ENCODE data around the gene DNAH9. TPM values are rescaled to one million over a fixed set of nuclear protein-coding genes. Genes with fewer than 3 reads are reported as not detected.

The DNAH9 gene
- total RNA-seq, 1 donor from 2014 or later: 0.22 TPM

- no peak for ATAC-seq
- no peak for DNase-seq
- intact Hi-C loops (cut with micrococcal nuclease): no loop called here
Observed at GRCh38 chr17:11885051-11885450, 286.8 kb downstream of the DNAH9 start.

- intact Hi-C loops (cut with micrococcal nuclease): no loop called here
- ATAC-seq (no peak), DNase-seq (no peak)
Observed at GRCh38 chr17:11889266-11889665, 291.0 kb downstream of the DNAH9 start.

GRCh38 chr17:11893862-11894261, 295.6 kb downstream of the DNAH9 start:
- intact Hi-C loops (cut with micrococcal nuclease): no loop called here
- DNase-seq (no peak), ATAC-seq (no peak)

GRCh38 chr17:11896199-11896598, 297.9 kb downstream of the DNAH9 start:
- intact Hi-C loops (cut with micrococcal nuclease): no loop called here
- no peak for ATAC-seq

GRCh38 chr17:11898526-11899235, 300.4 kb downstream of the DNAH9 start:
- DNase-seq (no peak), ATAC-seq (no peak)
- intact Hi-C loops (cut with micrococcal nuclease): no loop called here

More at GRCh38 chr17:11896199-11896598, 297.9 kb downstream of the DNAH9 start:
- DNase-seq: no peak

GRCh38 chr17:11899537-11899942, 301.3 kb downstream of the DNAH9 start:
- intact Hi-C loops (cut with micrococcal nuclease): no loop called here
- peak; percentile 30 for DNase-seq
- ATAC-seq: peak; percentile 78

- ATAC-seq (peak; percentile 95), DNase-seq (peak; percentile 45)
- intact Hi-C loops (cut with micrococcal nuclease): no loop called here
Observed at GRCh38 chr17:11900041-11900476, 301.8 kb downstream of the DNAH9 start.

GRCh38 chr17:11900655-11901054, 302.4 kb downstream of the DNAH9 start:
- intact Hi-C loops (cut with micrococcal nuclease): no loop called here
- ATAC-seq: no peak

GRCh38 chr17:11901931-11902330, 303.7 kb downstream of the DNAH9 start:
- DNase-seq: no peak

More at GRCh38 chr17:11900655-11901054, 302.4 kb downstream of the DNAH9 start:
- DNase-seq: no peak

GRCh38 chr17:11908711-11909146, 310.5 kb downstream of the DNAH9 start:
- intact Hi-C loops (cut with micrococcal nuclease): no loop called here
- ATAC-seq: no peak
- DNase-seq: no peak

More at GRCh38 chr17:11901931-11902330, 303.7 kb downstream of the DNAH9 start:
- ATAC-seq: no peak
- intact Hi-C loops (cut with micrococcal nuclease): no loop called here

GRCh38 chr17:11909348-11909747, 311.1 kb downstream of the DNAH9 start:
- intact Hi-C loops (cut with micrococcal nuclease): no loop called here
- DNase-seq: no peak
- ATAC-seq: no peak

- intact Hi-C loops (cut with micrococcal nuclease): no loop called here
- ATAC-seq: no peak
Observed at GRCh38 chr17:11916091-11916490, 317.8 kb downstream of the DNAH9 start.

GRCh38 chr17:11917415-11917814, 319.1 kb downstream of the DNAH9 start:
- ATAC-seq: no peak
- DNase-seq: no peak
- intact Hi-C loops (cut with micrococcal nuclease): no loop called here

More at GRCh38 chr17:11916091-11916490, 317.8 kb downstream of the DNAH9 start:
- DNase-seq: no peak

GRCh38 chr17:11921296-11921695, 323.0 kb downstream of the DNAH9 start:
- DNase-seq (no peak), ATAC-seq (no peak)
- intact Hi-C loops (cut with micrococcal nuclease): no loop called here

- intact Hi-C loops (cut with micrococcal nuclease): no loop called here
- no peak for ATAC-seq
- DNase-seq: no peak
Observed at GRCh38 chr17:11922638-11923037, 324.4 kb downstream of the DNAH9 start.

GRCh38 chr17:11924076-11924475, 325.8 kb downstream of the DNAH9 start:
- intact Hi-C loops (cut with micrococcal nuclease): no loop called here
- no peak for ATAC-seq
- no peak for DNase-seq

- DNase-seq (no peak), ATAC-seq (peak; percentile 67)
- intact Hi-C loops (cut with micrococcal nuclease): no loop called here
Observed at GRCh38 chr17:11925262-11926021, 327.2 kb downstream of the DNAH9 start.

GRCh38 chr17:11928436-11928835, 330.2 kb downstream of the DNAH9 start:
- intact Hi-C loops (cut with micrococcal nuclease): no loop called here
- DNase-seq (no peak), ATAC-seq (no peak)

GRCh38 chr17:11932337-11932898, 334.1 kb downstream of the DNAH9 start:
- DNase-seq: no peak
- ATAC-seq: no peak
- intact Hi-C loops (cut with micrococcal nuclease): no loop called here

GRCh38 chr17:11935734-11936406, 337.6 kb downstream of the DNAH9 start:
- ATAC-seq (no peak), DNase-seq (no peak)
- intact Hi-C loops (cut with micrococcal nuclease): no loop called here
